ENCODE results near the gene SNX27. TPM values are rescaled to one million over a fixed set of nuclear protein-coding genes. Genes with fewer than 3 reads are reported as not detected.

Gene SNX27
- total RNA-seq, 2 donors from 2014 or later = 41.2 to 47.3 TPM

- peaks cover 49% of the 10 kb centered on the region for H3K36me3 ChIP-seq (ENCODE audit: control insufficient read depth, insufficient read depth, low read length)
- Mint-ChIP-seq H3K27ac (no peak overlapping the region), H3K4me1 (peaks cover 5% of the 10 kb centered on the region), H3K27me3 (ENCODE audit: insufficient read depth) (no peaks in the 10 kb centered on the region), H3K9me3 (no peaks in the 10 kb centered on the region), H3K4me3 (no peak overlapping the region), H3K36me3 (ENCODE audit: low read depth) (peaks cover 43% of the 10 kb centered on the region)
- H3K4me3 ChIP-seq (ENCODE audit: low read length) = no peak overlapping the region
- H3K9me3 ChIP-seq (ENCODE audit: control insufficient read depth, low read length) = no peaks in the 10 kb centered on the region
- no peaks in the 10 kb centered on the region for H3K4me1 ChIP-seq (ENCODE audit: control insufficient read depth, insufficient read depth, low read length)
- no peak for DNase-seq
- no peak for TF ChIP-seq CTCF (conservative IDR thresholded peaks at IDR 0.05)
- H3K27me3 ChIP-seq (ENCODE audit: control insufficient read depth, insufficient read depth, low read length, poor library complexity, severe bottlenecking) = no peaks in the 10 kb centered on the region
- no peak overlapping the region for H3K9ac ChIP-seq (ENCODE audit: extremely low read depth, low read length, poor library complexity, severe bottlenecking)
- 97 to 100% methylated on average over 1 to 4 of the region's 4 CpGs for WGBS, 2 experiments (ENCODE audit: insufficient coverage in 1 of 2, insufficient read length in 1 of 2)
- no peak overlapping the region for H3K27ac ChIP-seq (ENCODE audit: low read depth, low read length)
These were observed 77.6 kb downstream of the SNX27 start for GRCh38 chr1:151689494-151689893.

- Histone ChIP-seq H3K4me1 (ENCODE audit: control insufficient read depth, insufficient read depth, low read length) (no peaks in the 10 kb centered on the region), H3K27me3 (ENCODE audit: control insufficient read depth, insufficient read depth, low read length, poor library complexity, severe bottlenecking) (no peaks in the 10 kb centered on the region), H3K9me3 (ENCODE audit: control insufficient read depth, low read length) (no peaks in the 10 kb centered on the region), H3K27ac (ENCODE audit: low read depth, low read length) (no peak overlapping the region), H3K36me3 (ENCODE audit: control insufficient read depth, insufficient read depth, low read length) (peaks cover 46% of the 10 kb centered on the region), H3K4me3 (ENCODE audit: low read length) (no peak overlapping the region), H3K9ac (ENCODE audit: extremely low read depth, low read length, poor library complexity, severe bottlenecking) (no peak overlapping the region)
- Mint-ChIP-seq H3K4me3 (no peak overlapping the region), H3K27ac (no peak overlapping the region), H3K36me3 (ENCODE audit: low read depth) (peaks cover 48% of the 10 kb centered on the region), H3K27me3 (ENCODE audit: insufficient read depth) (no peaks in the 10 kb centered on the region), H3K4me1 (peaks cover 5% of the 10 kb centered on the region), H3K9me3 (no peaks in the 10 kb centered on the region)
- TF ChIP-seq CTCF (conservative IDR thresholded peaks at IDR 0.05) = no peak
- 95% methylated on average over 3 of the region's 3 CpGs for WGBS, 2 experiments (ENCODE audit: insufficient coverage in 1 of 2, insufficient read length in 1 of 2)
- DNase-seq = no peak
These were observed 80.4 kb downstream of the SNX27 start for GRCh38 chr1:151692226-151692625.

- TF ChIP-seq CTCF (conservative IDR thresholded peaks at IDR 0.05) = peak; percentile 85
- peaks cover 54% of the 10 kb centered on the region for H3K36me3 ChIP-seq (ENCODE audit: control insufficient read depth, insufficient read depth, low read length)
- H3K9me3 ChIP-seq (ENCODE audit: control insufficient read depth, low read length) = no peaks in the 10 kb centered on the region
- no peak for DNase-seq
- no peaks in the 10 kb centered on the region for H3K27me3 ChIP-seq (ENCODE audit: control insufficient read depth, insufficient read depth, low read length, poor library complexity, severe bottlenecking)
- no peaks in the 10 kb centered on the region for H3K4me1 ChIP-seq (ENCODE audit: control insufficient read depth, insufficient read depth, low read length)
- Mint-ChIP-seq H3K4me3 (no peak overlapping the region), H3K36me3 (ENCODE audit: low read depth) (peaks cover 46% of the 10 kb centered on the region), H3K4me1 (peaks cover 5% of the 10 kb centered on the region), H3K27ac (no peak overlapping the region), H3K27me3 (ENCODE audit: insufficient read depth) (no peaks in the 10 kb centered on the region), H3K9me3 (no peaks in the 10 kb centered on the region)
- no peak overlapping the region for H3K27ac ChIP-seq (ENCODE audit: low read depth, low read length)
- H3K4me3 ChIP-seq (ENCODE audit: low read length) = no peak overlapping the region
- H3K9ac ChIP-seq (ENCODE audit: extremely low read depth, low read length, poor library complexity, severe bottlenecking) = no peak overlapping the region
- WGBS, 2 experiments (ENCODE audit: insufficient coverage in 1 of 2, insufficient read length in 1 of 2) = 54 to 87% methylated on average over 2 to 4 of the region's 4 CpGs
These were observed 81.3 kb downstream of the SNX27 start for GRCh38 chr1:151693057-151693651.
